ENCODE measurements around the gene GRK3.

Gene GRK3

GRCh38 chr22:25764270-25765015, 200.0 kb downstream of the GRK3 start:
- no peak for DNase-seq

GRCh38 chr22:25765016-25765367, 200.5 kb downstream of the GRK3 start:
- DNase-seq: no peak

DNA sequence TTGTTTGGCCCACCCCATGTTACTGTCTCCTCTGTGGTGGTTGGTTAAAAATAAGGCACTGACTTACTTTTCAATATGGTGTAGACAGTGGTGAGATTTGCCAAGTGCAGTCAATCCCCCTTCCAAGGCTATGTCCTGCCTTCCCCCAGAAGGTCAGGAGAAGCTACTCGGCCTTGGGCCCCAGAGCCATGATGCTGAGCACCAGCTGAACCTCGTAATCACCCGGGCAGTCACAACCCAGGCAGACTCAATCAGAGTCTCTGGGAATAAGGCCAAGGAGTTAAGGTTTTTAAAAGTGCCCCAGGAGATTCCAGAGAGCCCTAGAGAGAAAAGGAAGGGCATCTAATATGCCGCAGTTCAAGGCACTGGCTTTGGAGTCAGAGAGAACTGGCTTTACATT, 201.3 kb downstream of the GRK3 start:
- no peak for DNase-seq

GRCh38 chr22:25766418-25766817, 201.9 kb downstream of the GRK3 start:
- DNase-seq: no peak

- DNase-seq: no peak
Observed at GRCh38 chr22:25770333-25770732, 205.9 kb downstream of the GRK3 start.

- DNase-seq: no peak
Observed at GRCh38 chr22:25772288-25772687, 207.8 kb downstream of the GRK3 start.

DNA sequence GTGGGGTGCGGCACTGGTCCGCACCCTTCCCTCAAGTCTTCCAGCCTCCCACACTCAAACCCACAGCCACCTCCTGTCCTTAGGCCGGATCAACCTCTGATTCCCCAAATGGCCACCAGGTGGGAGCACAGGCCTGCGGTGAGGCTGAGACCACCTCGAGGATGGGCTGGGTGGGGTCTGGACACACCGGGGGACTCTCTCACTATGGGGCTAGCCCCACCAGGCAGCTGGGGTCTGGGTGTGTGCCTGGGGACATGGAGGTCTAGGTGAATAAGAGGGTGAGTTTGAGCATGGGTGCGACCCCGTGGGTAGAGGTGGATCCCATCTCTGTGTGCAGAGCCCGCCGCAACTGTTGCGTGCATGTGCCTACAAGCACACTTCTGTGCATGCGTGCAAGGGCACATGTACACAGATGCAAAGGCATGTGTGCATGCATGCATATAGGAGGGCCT, 210.1 kb downstream of the GRK3 start:
- DNase-seq: peak; percentile 1

- peak; percentile 17 for DNase-seq
Observed at GRCh38 chr22:25775531-25775930, 211.1 kb downstream of the GRK3 start.

- no peak for DNase-seq
Observed at GRCh38 chr22:25777411-25777810, 212.9 kb downstream of the GRK3 start.

DNA sequence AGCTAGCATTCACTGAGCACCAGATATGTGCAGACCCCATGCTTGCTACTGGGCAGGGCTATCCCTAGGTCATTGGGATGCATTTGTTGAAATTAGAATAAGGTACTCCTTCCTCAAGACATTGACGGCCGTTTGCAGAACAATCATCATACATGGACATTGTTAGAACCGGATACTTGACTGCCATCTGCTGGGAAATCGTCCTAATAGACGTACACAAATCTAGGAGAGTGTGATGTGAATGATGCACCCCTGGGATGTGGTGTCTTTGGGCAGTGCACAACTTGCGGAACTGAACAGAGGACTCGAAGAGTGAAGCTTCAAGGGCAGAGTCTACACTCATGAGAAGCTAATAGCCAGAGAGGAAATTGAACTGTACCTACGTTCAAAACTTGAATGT, 213.4 kb downstream of the GRK3 start:
- DNase-seq: peak; percentile 35
